Liver (tissue), 9 donors: ENCODE data around the gene DTX4. TPM values are rescaled to one million over a fixed set of nuclear protein-coding genes. Genes with fewer than 3 reads are reported as not detected.

ENCODE experiments used
- DNase-seq: peaks from one replicate; pipeline ENCODE4 v3.0.0-alpha.2; 2017; ENCODE audit warnings: low spot score
- H3K27ac ChIP-seq, 2 donors: one replicate each; pipeline ENCODE4 v1.7.0; 2013; ENCODE audit warnings: inconsistent platforms in 2 of 2, low read length in 2 of 2, control low read depth in 1 of 2, low read depth in 1 of 2, mild to moderate bottlenecking in 1 of 2
- H3K27me3 ChIP-seq, 4 donors: one replicate each; pipeline versions ENCODE4 v1.6.1 to v1.7.0; 2013; ENCODE audit warnings: low read length in 3 of 4, inconsistent platforms in 1 of 4, mild to moderate bottlenecking in 1 of 4, moderate library complexity in 1 of 4; ENCODE audit not compliant: control insufficient read depth in 4 of 4, insufficient read depth in 4 of 4
- H3K36me3 ChIP-seq, 4 donors: one replicate each; pipeline versions ENCODE4 v1.6.1 to v1.7.0; 2013; ENCODE audit warnings: low read length in 3 of 4, mild to moderate bottlenecking in 3 of 4, low read depth in 1 of 4, moderate library complexity in 1 of 4; ENCODE audit not compliant: control insufficient read depth in 4 of 4, insufficient read depth in 3 of 4
- H3K4me1 ChIP-seq, 4 donors: one replicate each; pipeline versions ENCODE4 v1.6.1 to v1.7.0; 2013; ENCODE audit warnings: low read length in 3 of 4, mild to moderate bottlenecking in 3 of 4, moderate library complexity in 1 of 4; ENCODE audit not compliant: control insufficient read depth in 4 of 4, insufficient read depth in 4 of 4
- H3K4me3 ChIP-seq, 3 donors: one replicate each; pipeline versions ENCODE4 v1.6.1 to v1.7.0; 2013; ENCODE audit warnings: low read length in 3 of 3, control low read depth in 1 of 3, low read depth in 1 of 3, mild to moderate bottlenecking in 1 of 3
- H3K9ac ChIP-seq, 2 donors: one replicate each; pipeline ENCODE4 v1.7.0; 2013; ENCODE audit warnings: low read length in 2 of 2, mild to moderate bottlenecking in 2 of 2, moderate library complexity in 2 of 2, control low read depth in 1 of 2, low read depth in 1 of 2
- H3K9me3 ChIP-seq, 4 donors: one replicate each; pipeline versions ENCODE4 v1.6.1 to v1.7.0; 2013; ENCODE audit warnings: low read length in 3 of 4; ENCODE audit not compliant: control insufficient read depth in 4 of 4
- ATF3 ChIP-seq: IDR thresholded peaks from 2 replicates; pipeline ENCODE4 v1.6.1; 2016; ENCODE audit warnings: antibody characterized with exemption
- EGR1 ChIP-seq, 2 donors: IDR thresholded peaks; 2 replicates each; pipeline ENCODE4 v1.6.1; 2016 to 2018; ENCODE audit warnings: antibody characterized with exemption in 2 of 2, low read depth in 2 of 2
- FOXA2 ChIP-seq: IDR thresholded peaks from 2 replicates; pipeline ENCODE4 v1.6.1; 2016; ENCODE audit warnings: antibody characterized with exemption
- GABPA ChIP-seq, 2 donors: IDR thresholded peaks in 1 of 2; conservative IDR thresholded peaks in 1 of 2; 2 replicates each; pipeline ENCODE4 v1.6.1; 2016; ENCODE audit warnings: antibody characterized with exemption in 2 of 2, mild to moderate bottlenecking in 1 of 2, moderate library complexity in 1 of 2
- HNF4A ChIP-seq, 2 donors: conservative IDR thresholded peaks; 2 replicates each; pipeline ENCODE4 v1.6.1; 2016; ENCODE audit warnings: antibody characterized with exemption in 2 of 2, mild to moderate bottlenecking in 2 of 2
- HNF4G ChIP-seq: IDR thresholded peaks from 2 replicates; pipeline ENCODE4 v1.6.1; 2016; ENCODE audit warnings: antibody characterized with exemption
- JUND ChIP-seq, 2 donors: IDR thresholded peaks; 2 replicates each; pipeline ENCODE4 v1.6.1; 2016; ENCODE audit warnings: antibody characterized with exemption in 2 of 2
- NR2F2 ChIP-seq: IDR thresholded peaks from 2 replicates; pipeline ENCODE4 v1.6.1; 2016; ENCODE audit warnings: antibody characterized with exemption
- RAD21 ChIP-seq, 2 donors: IDR thresholded peaks; 2 replicates each; pipeline ENCODE4 v1.6.1; 2016; ENCODE audit warnings: antibody characterized with exemption in 2 of 2, mild to moderate bottlenecking in 2 of 2
- RXRA ChIP-seq, 2 donors: IDR thresholded peaks; 2 replicates each; pipeline ENCODE4 v1.6.1; 2017 to 2018; ENCODE audit warnings: antibody characterized with exemption in 2 of 2, mild to moderate bottlenecking in 1 of 2
- SP1 ChIP-seq: IDR thresholded peaks from 2 replicates; pipeline ENCODE4 v1.6.1; 2018; ENCODE audit warnings: antibody characterized with exemption, mild to moderate bottlenecking
- ZBTB33 ChIP-seq: IDR thresholded peaks from 2 replicates; pipeline ENCODE4 v1.6.1; 2016; ENCODE audit warnings: antibody characterized with exemption
- WGBS: extraction: QIAGEN DNeasy Blood & Tissue Kit; methylation state at CpG from one replicate; pipeline ENCODE4 v1.1.7; 2013; 5-methylcytosine and 5-hydroxymethylcytosine counted together
- polyA plus RNA-seq, 2 donors: library from polyadenylated mRNA; stranded (reverse) in 1 of 2; unstranded in 1 of 2; fragments of 200-250 nt in 1 of 2; fragments of >200 nt in 1 of 2; fragmentation: Nextera tagmentation in 1 of 2; extraction: Ambion mirVana in 1 of 2; gene quantifications; one replicate each; pipeline versions ENCODE4 v1.2.1 to v1.2.3, GENCODE V29; 2013 to 2015
- total RNA-seq, 2 donors: library from RNA; depleted of rRNA; stranded (reverse); fragments of >200 nt; gene quantifications; one replicate each; pipeline ENCODE4 v1.2.3, GENCODE V29; 2014
- TF ChIP-seq, protein P1 (sequence below): IDR thresholded peaks from 2 replicates; pipeline ENCODE4 v1.6.1; 2016; ENCODE audit warnings: antibody characterized with exemption
- TF ChIP-seq, protein P2 (sequence below): IDR thresholded peaks from 2 replicates; pipeline ENCODE4 v1.6.1; 2016; ENCODE audit warnings: antibody characterized with exemption, mild to moderate bottlenecking
- donor health status: healthy.
- donor health status: healthy.
- donor health status: healthy.
- donor health status: healthy.
- donor health status: healthy.

DTX4 gene
- total and polyA plus RNA-seq, 4 donors: 7.5 to 21.4 (median 14.3) TPM

- Histone ChIP-seq H3K36me3 (no peaks in the 10 kb centered on the region), H3K4me1 (no peaks in the 10 kb centered on the region), H3K27ac (no peak overlapping the region), H3K4me3 (no peak overlapping the region), H3K9ac (no peak overlapping the region), H3K27me3 (no peaks in the 10 kb centered on the region), H3K9me3 (no peaks in the 10 kb centered on the region)
- no peak for TF ChIP-seq FOXA2
- TF ChIP-seq HNF4G: no peak
- TF ChIP-seq HNF4A (conservative IDR thresholded peaks at IDR 0.05): no peak
- no peak for TF ChIP-seq SP1
- no peak for TF ChIP-seq NR2F2
- no peak for TF ChIP-seq GABPA (IDR thresholded peaks at IDR 0.05 in 1 of 2, conservative IDR thresholded peaks at IDR 0.05 in 1 of 2)
- TF ChIP-seq RXRA (IDR thresholded peaks at IDR 0.05): no peak
- no peak for DNase-seq
- 64% methylated on average over 2 of the region's 2 CpGs for WGBS
Measured at GRCh38 chr11:59218893-59219292, 47.0 kb downstream of the DTX4 start.

- Histone ChIP-seq H3K9me3 (no peaks in the 10 kb centered on the region), H3K4me1 (no peaks in the 10 kb centered on the region), H3K9ac (no peak overlapping the region), H3K27me3 (no peaks in the 10 kb centered on the region), H3K4me3 (no peak overlapping the region), H3K27ac (no peak overlapping the region), H3K36me3 (no peaks in the 10 kb centered on the region)
- no peak for DNase-seq
- WGBS: 91% methylated on average over 4 of the region's 4 CpGs
- no peak for TF ChIP-seq JUND (IDR thresholded peaks at IDR 0.05)
- TF ChIP-seq SP1: no peak
- no peak for TF ChIP-seq EGR1 (IDR thresholded peaks at IDR 0.05; ENCODE audit: low read depth in 2 of 2)
- TF ChIP-seq ATF3: no peak
- TF ChIP-seq NR2F2: no peak
- TF ChIP-seq, protein P1, sequence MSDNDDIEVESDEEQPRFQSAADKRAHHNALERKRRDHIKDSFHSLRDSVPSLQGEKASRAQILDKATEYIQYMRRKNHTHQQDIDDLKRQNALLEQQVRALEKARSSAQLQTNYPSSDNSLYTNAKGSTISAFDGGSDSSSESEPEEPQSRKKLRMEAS: no peak
- TF ChIP-seq HNF4G: no peak
- no peak for TF ChIP-seq HNF4A (conservative IDR thresholded peaks at IDR 0.05)
- no peak for TF ChIP-seq RAD21 (IDR thresholded peaks at IDR 0.05)
- TF ChIP-seq, protein P2, sequence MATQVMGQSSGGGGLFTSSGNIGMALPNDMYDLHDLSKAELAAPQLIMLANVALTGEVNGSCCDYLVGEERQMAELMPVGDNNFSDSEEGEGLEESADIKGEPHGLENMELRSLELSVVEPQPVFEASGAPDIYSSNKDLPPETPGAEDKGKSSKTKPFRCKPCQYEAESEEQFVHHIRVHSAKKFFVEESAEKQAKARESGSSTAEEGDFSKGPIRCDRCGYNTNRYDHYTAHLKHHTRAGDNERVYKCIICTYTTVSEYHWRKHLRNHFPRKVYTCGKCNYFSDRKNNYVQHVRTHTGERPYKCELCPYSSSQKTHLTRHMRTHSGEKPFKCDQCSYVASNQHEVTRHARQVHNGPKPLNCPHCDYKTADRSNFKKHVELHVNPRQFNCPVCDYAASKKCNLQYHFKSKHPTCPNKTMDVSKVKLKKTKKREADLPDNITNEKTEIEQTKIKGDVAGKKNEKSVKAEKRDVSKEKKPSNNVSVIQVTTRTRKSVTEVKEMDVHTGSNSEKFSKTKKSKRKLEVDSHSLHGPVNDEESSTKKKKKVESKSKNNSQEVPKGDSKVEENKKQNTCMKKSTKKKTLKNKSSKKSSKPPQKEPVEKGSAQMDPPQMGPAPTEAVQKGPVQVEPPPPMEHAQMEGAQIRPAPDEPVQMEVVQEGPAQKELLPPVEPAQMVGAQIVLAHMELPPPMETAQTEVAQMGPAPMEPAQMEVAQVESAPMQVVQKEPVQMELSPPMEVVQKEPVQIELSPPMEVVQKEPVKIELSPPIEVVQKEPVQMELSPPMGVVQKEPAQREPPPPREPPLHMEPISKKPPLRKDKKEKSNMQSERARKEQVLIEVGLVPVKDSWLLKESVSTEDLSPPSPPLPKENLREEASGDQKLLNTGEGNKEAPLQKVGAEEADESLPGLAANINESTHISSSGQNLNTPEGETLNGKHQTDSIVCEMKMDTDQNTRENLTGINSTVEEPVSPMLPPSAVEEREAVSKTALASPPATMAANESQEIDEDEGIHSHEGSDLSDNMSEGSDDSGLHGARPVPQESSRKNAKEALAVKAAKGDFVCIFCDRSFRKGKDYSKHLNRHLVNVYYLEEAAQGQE: no peak
- TF ChIP-seq FOXA2: no peak
- TF ChIP-seq ZBTB33: no peak
- no peak for TF ChIP-seq GABPA (IDR thresholded peaks at IDR 0.05 in 1 of 2, conservative IDR thresholded peaks at IDR 0.05 in 1 of 2)
Measured at GRCh38 chr11:59219836-59220235, 47.9 kb downstream of the DTX4 start.
